K562 (cell line): ENCODE measurements around the gene HNRNPK. TPM values are rescaled to one million over a fixed set of nuclear protein-coding genes. Genes with fewer than 3 reads are reported as not detected.

Experiments
- CREM ChIP-seq: IDR thresholded peaks from 2 replicates; pipeline ENCODE4 v1.6.1; 2014; ENCODE audit warnings: antibody characterized with exemption, low read depth
- EGR1 ChIP-seq: fragments of 450-650 bp; conservative IDR thresholded peaks from 2 replicates; pipeline ENCODE4 v1.6.1; 2017; ENCODE audit warnings: mild to moderate bottlenecking
- ESRRB ChIP-seq: fragments of 250-450 bp; sonication (Bioruptor Pico); IDR thresholded peaks from 2 replicates; pipeline ENCODE4 v1.5.0; 2020; ENCODE audit warnings: mild to moderate bottlenecking, moderate library complexity, borderline replicate concordance
- FOS ChIP-seq: IDR thresholded peaks from 3 replicates; pipeline ENCODE4 v1.6.1; 2011; ENCODE audit not compliant: insufficient read length; ENCODE audit errors: extremely low read depth
- FOXK2 ChIP-seq, 2 experiments: fragments of 450-650 bp; IDR thresholded peaks in 1 of 2; conservative IDR thresholded peaks in 1 of 2; 2 replicates each; pipeline ENCODE4 v1.6.1; 2016; ENCODE audit warnings: low read depth in 2 of 2, mild to moderate bottlenecking in 1 of 2
- HDAC3 ChIP-seq: fragments of 450-650 bp; IDR thresholded peaks from 2 replicates; pipeline ENCODE4 v1.6.1; 2018; ENCODE audit warnings: borderline replicate concordance, mild to moderate bottlenecking, moderate library complexity; ENCODE audit not compliant: partially characterized antibody
- HDGF ChIP-seq: fragments of 450-650 bp; IDR thresholded peaks from 2 replicates; pipeline ENCODE4 v1.6.1; 2016
- PML ChIP-seq: IDR thresholded peaks from 2 replicates; pipeline ENCODE4 v1.6.1; 2012; ENCODE audit warnings: low read length, inconsistent platforms
- POLR3A ChIP-seq: IDR thresholded peaks from 2 replicates; pipeline ENCODE4 v1.6.1; 2011; ENCODE audit warnings: borderline replicate concordance, mild to moderate bottlenecking, moderate library complexity; ENCODE audit not compliant: insufficient read length, insufficient read depth; ENCODE audit errors: extremely low read depth
- POLR3G ChIP-seq: IDR thresholded peaks from 2 replicates; pipeline ENCODE4 v1.6.1; 2011; ENCODE audit not compliant: insufficient read length, insufficient replicate concordance; ENCODE audit errors: extremely low read depth
- PPARD ChIP-seq: fragments of 250-450 bp; sonication (Bioruptor Pico); IDR thresholded peaks from 2 replicates; pipeline ENCODE4 v1.8.0; 2022; ENCODE audit warnings: inconsistent platforms, mild to moderate bottlenecking, moderate library complexity
- SREBF2 ChIP-seq: sonication (generic); formaldehyde crosslinking; IDR thresholded peaks from 2 replicates; pipeline ENCODE4 v1.4.0; 2020; ENCODE audit warnings: mild to moderate bottlenecking, missing genetic modification reagents
- TGIF2 ChIP-seq: sonication (generic); formaldehyde crosslinking; IDR thresholded peaks from 2 replicates; pipeline ENCODE4 v1.8.1; 2022; ENCODE audit warnings: mild to moderate bottlenecking, missing genetic modification reagents, moderate library complexity
- XRCC3 ChIP-seq: fragments of 450-650 bp; IDR thresholded peaks from 2 replicates; pipeline ENCODE4 v1.6.1; 2017; ENCODE audit warnings: mild to moderate bottlenecking, moderate library complexity
- polyA plus RNA-seq, 8 experiments: library from polyadenylated mRNA; depleted of rRNA in 4 of 8; stranded (reverse) in 5 of 8; unstranded in 3 of 8; fragments of >200 nt; fragmentation: Nextera tagmentation in 2 of 8; fragmentation: Illumina TruSeq in 1 of 8; extraction: Ambion mirVana in 2 of 8; extraction: Trizol in 1 of 8; gene quantifications; 2 replicates each; pipeline versions ENCODE4 v1.2.1 to v1.2.3, GENCODE V29; 2011 to 2014; ENCODE audit warnings: inconsistent platforms in 1 of 8, missing spikeins in 1 of 8
- total RNA-seq, 7 experiments: library from RNA; depleted of rRNA in 6 of 7; stranded (reverse); fragments of >200 nt in 6 of 7; fragmentation: Illumina TruSeq in 2 of 7; extraction: Trizol in 2 of 7; gene quantifications; 2 replicates each; pipeline versions ENCODE4 v1.2.1 to v1.2.3, GENCODE V29; 2011 to 2021; ENCODE audit warnings: low replicate concordance in 1 of 7
- TF ChIP-seq, protein P1 (sequence below): IDR thresholded peaks from 2 replicates; pipeline ENCODE4 v1.6.1; 2014; ENCODE audit warnings: antibody characterized with exemption
- TF ChIP-seq, protein P2 (sequence below): fragments of 450-650 bp; formaldehyde crosslinking; IDR thresholded peaks from 2 replicates; pipeline ENCODE4 v1.4.0; 2020; ENCODE audit warnings: mild to moderate bottlenecking
- TF ChIP-seq, protein P3 (sequence below), 2 experiments: fragments of 450-650 bp in 1 of 2; sonication (generic) in 1 of 2; formaldehyde crosslinking in 1 of 2; IDR thresholded peaks in 1 of 2; conservative IDR thresholded peaks in 1 of 2; 2 replicates each; pipeline versions ENCODE4 v1.6.1 to v1.8.1; 2016 to 2023; ENCODE audit warnings: mild to moderate bottlenecking in 2 of 2, moderate library complexity in 2 of 2, inconsistent platforms in 1 of 2, missing genetic modification reagents in 1 of 2
- TF ChIP-seq, protein P4 (sequence below): fragments of 250-450 bp; sonication (Bioruptor Pico); IDR thresholded peaks from 2 replicates; pipeline ENCODE4 v1.5.0; 2021; ENCODE audit warnings: mild to moderate bottlenecking, moderate library complexity

Gene HNRNPK
- total and polyA plus RNA-seq, 9 of the 15 experiments (the other 6 are each of a cell fraction or from before 2014, with no cell fraction given), result 224 to 883 (median 618) TPM

DNA sequence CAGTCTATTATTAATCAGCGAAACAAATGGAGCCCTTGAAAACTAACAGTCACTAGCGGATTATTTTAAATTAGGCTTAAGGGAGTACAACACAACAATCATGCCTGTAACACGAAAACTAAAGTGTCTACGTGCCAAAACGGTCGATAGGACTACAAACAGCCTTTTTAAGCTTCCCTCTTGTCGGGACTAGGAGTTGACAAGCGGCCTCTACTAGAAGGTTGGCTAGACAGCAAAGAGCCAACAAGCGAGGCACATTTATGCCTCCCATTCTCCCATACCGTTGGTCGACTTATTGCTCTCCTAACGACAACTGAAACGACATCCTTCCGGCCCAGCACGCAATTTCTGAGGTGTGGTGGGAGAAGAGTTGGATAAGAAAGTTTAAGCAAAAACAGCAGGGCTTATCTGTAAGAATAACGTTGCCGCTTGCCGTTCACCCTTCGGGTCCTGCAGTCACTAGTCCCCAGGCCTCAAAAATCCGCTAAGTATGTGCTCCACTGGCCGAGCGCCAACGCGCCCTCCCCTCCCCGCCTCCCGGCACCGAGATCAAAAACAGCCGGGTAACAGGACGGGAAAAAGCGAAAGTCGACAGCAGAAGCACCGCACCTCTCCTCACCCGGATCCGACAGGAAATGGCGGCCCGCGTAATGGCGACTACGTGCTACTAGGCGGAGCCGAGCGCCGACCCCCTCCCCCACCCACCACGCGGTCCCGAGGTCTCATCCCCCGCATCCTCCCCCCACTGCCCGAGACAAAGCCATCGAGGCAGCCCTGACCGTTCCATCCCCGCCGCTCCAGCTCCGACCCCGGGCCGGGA lies 813 bp downstream of the HNRNPK start (continued):
- TF ChIP-seq POLR3G (no peak), ESRRB (CRISPR knock-in tag) (no peak), POLR3A (no peak), PPARD (CRISPR knock-in tag) (no peak), TGIF2 (CRISPR knock-in tag) (no peak), HDGF (no peak), XRCC3 (no peak), PML (no peak), SREBF2 (no peak), FOS (no peak), EGR1 (0 out of 2 replicates have a peak, but pooled peaks have one; percentile 33), CREM (peak; percentile 54; the same call in 1 of the 2 replicates), HDAC3 (no peak), FOXK2 (conservative IDR thresholded peaks at IDR 0.05 in 1 of 2, IDR thresholded peaks at IDR 0.05 in 1 of 2; ENCODE audit: low read depth in 2 of 2) (no peak)
- TF ChIP-seq, protein P1, sequence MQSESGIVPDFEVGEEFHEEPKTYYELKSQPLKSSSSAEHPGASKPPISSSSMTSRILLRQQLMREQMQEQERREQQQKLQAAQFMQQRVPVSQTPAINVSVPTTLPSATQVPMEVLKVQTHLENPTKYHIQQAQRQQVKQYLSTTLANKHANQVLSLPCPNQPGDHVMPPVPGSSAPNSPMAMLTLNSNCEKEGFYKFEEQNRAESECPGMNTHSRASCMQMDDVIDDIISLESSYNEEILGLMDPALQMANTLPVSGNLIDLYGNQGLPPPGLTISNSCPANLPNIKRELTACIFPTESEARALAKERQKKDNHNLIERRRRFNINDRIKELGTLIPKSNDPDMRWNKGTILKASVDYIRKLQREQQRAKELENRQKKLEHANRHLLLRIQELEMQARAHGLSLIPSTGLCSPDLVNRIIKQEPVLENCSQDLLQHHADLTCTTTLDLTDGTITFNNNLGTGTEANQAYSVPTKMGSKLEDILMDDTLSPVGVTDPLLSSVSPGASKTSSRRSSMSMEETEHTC, result 0 out of 2 replicates have a peak, but pooled peaks have one; percentile 12
- TF ChIP-seq, protein P2, sequence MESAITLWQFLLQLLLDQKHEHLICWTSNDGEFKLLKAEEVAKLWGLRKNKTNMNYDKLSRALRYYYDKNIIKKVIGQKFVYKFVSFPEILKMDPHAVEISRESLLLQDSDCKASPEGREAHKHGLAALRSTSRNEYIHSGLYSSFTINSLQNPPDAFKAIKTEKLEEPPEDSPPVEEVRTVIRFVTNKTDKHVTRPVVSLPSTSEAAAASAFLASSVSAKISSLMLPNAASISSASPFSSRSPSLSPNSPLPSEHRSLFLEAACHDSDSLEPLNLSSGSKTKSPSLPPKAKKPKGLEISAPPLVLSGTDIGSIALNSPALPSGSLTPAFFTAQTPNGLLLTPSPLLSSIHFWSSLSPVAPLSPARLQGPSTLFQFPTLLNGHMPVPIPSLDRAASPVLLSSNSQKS (CRISPR knock-in tag), result no peak
- TF ChIP-seq, protein P3, sequence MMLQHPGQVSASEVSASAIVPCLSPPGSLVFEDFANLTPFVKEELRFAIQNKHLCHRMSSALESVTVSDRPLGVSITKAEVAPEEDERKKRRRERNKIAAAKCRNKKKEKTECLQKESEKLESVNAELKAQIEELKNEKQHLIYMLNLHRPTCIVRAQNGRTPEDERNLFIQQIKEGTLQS (IDR thresholded peaks at IDR 0.05), result no peak
- TF ChIP-seq, protein P3 (CRISPR knock-in tag; conservative IDR thresholded peaks at IDR 0.05), result no peak
- TF ChIP-seq, protein P4, sequence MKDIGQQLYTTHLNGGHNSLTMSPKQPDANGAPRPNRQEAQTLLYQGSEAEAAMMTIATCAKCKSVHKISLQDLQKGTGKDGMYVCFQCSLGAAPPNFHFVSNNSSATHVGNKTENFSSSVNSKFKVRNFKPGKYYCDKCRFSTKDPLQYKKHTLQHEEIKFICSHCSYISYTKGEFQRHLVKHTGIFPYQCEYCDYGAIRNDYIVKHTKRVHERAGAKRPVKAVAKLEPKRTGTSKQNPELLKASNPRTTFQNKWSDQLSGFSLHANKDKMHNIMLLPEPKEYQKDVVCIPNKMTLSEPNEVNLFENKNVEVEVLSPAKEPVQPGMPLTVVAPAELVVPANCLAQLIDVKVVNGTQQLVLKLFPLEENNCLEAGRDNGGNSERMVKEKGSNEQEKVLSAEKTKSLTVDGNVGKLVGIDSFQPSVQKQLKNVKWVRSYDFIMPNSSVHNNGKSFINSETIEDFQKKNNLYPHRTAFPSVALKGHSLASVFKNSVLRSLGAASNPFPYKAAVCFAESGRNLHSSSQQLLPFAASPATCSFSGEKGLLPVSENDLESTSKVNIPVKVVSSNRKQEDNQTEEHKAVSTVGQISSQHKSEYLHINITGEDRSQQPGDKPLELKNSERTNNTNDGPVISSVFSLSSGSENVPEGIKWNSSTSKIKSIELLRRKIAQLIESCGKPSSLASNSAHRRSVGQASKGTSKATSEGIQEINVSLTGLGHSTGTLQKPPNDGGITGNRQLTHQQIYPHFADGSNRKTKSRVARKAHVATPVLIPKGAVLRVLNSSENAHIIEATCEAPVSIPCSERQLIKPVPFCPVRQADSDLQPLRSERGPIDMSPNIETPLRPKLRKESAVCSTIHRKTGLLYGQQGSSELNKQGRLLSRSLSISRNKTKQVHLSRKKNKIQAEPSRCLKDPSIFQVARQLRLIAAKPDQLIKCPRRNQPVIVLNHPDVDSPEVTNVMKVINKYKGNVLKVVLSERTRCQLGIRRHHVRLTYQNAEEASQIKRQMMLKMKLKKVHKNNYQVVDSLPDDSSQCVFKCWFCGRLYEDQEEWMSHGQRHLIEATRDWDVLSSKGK (CRISPR knock-in tag), result no peak
